Thyroid gland (tissue), 4 donors: ENCODE measurements around the gene CAMK1D. TPM values are rescaled to one million over a fixed set of nuclear protein-coding genes. Genes with fewer than 3 reads are reported as not detected.

Experiments
- DNase-seq, 2 donors: peaks; one replicate each; pipeline ENCODE4 v3.0.0-alpha.2; 2019
- H3K27ac ChIP-seq, 3 donors: fragments of 200-600 bp; sonication (generic); 1 replicate in 2 of 3; 2 replicates in 1 of 3; pipeline ENCODE4 v1.5.1; 2016 to 2019; ENCODE audit warnings: mild to moderate bottlenecking in 1 of 3, moderate library complexity in 1 of 3
- H3K27me3 ChIP-seq: fragments of 200-600 bp; sonication (generic); one replicate; pipeline ENCODE4 v1.5.1; 2019
- H3K36me3 ChIP-seq, 2 donors: fragments of 200-600 bp; sonication (generic); one replicate each; pipeline ENCODE4 v1.5.1; 2016 to 2019
- H3K4me1 ChIP-seq, 2 donors: fragments of 200-600 bp; sonication (generic); one replicate each; pipeline ENCODE4 v1.5.1; 2017 to 2019
- H3K4me3 ChIP-seq, 3 donors: fragments of 200-600 bp; sonication (generic); replicated peaks in 1 of 3; 1 replicate in 2 of 3; 2 replicates in 1 of 3; pipeline ENCODE4 v1.5.1; 2016; ENCODE audit warnings: mild to moderate bottlenecking in 1 of 3
- H3K9me3 ChIP-seq: fragments of 200-600 bp; sonication (generic); one replicate; pipeline ENCODE4 v1.5.1; 2017
- CTCF ChIP-seq, 6 experiments: fragments of 200-600 bp in 3 of 6; fragments of 450-650 bp in 3 of 6; sonication (generic) in 3 of 6; IDR thresholded peaks; one replicate each; pipeline ENCODE4 v1.5.1; 2016 to 2019; ENCODE audit warnings: antibody characterized with exemption in 6 of 6, mild to moderate bottlenecking in 2 of 6, inconsistent platforms in 1 of 6, moderate library complexity in 1 of 6
- POLR2A ChIP-seq, 2 donors: fragments of 450-650 bp; IDR thresholded peaks; one replicate each; pipeline ENCODE4 v1.6.1; 2017; ENCODE audit warnings: antibody characterized with exemption in 2 of 2, mild to moderate bottlenecking in 2 of 2, moderate library complexity in 1 of 2
- WGBS, 2 donors: methylation state at CpG; one replicate each; pipeline ENCODE4 v1.1.5; 2017; 5-methylcytosine and 5-hydroxymethylcytosine counted together
- intact Hi-C: fragments of 100-400 bp; cut with DNase I; formaldehyde crosslinking; loops from one replicate; pipeline ENCODE4 v1.15.1; 2023
- total RNA-seq, 4 donors: library from RNA; depleted of rRNA; stranded (reverse); fragments of >200 nt; gene quantifications; one replicate each; pipeline ENCODE4 v1.2.3, GENCODE V29; 2016

CAMK1D gene
- total RNA-seq, 4 donors from 2014 or later: 12.2 to 29.6 (median 17.4) TPM

DNA sequence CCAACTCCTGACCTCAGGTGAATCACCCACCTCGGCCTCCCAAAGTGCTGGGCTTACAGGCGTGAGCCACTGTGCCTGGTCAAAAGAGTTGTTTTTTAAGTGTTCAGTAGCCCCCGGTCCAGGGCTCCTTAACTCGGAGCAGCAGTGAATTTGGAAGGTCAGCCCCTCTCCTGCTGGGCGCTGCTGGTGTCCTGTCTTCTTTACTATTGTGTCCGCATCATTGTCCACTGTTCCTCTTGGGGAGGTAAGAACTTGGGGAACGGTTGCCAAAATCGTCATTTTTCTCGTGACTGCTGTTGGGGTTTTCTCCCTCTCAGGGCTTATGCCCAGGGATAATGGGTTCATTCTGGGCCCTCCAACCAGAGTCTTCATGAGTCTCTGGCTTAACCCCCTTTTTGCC lies 46.7 kb downstream of the CAMK1D start:
- H3K9me3 ChIP-seq: no peaks in the 10 kb centered on the region
- TF ChIP-seq POLR2A (IDR thresholded peaks at IDR 0.05) (no peak), CTCF (IDR thresholded peaks at IDR 0.05) (no peak)
- H3K27me3 ChIP-seq: no peaks in the 10 kb centered on the region
- peak; percentile 36 to 52 for DNase-seq
- H3K4me1 ChIP-seq: peaks cover 32 to 54% of the 10 kb centered on the region in 2 donors
- no peaks in the 10 kb centered on the region for H3K36me3 ChIP-seq
- WGBS, 2 donors: 58 to 60% methylated on average over 9 of the region's 9 CpGs
- H3K4me3 ChIP-seq: no peak overlapping the region
- intact Hi-C loops: no loop called here
- H3K27ac ChIP-seq: peak overlapping the region; percentile 77 to 84 (median 82)

GRCh38 chr10:12396567-12396966 lies 47.2 kb downstream of the CAMK1D start:
- peak; percentile 84 to 86 for DNase-seq
- intact Hi-C loops: no loop called here
- H3K36me3 ChIP-seq: no peaks in the 10 kb centered on the region
- WGBS, 2 donors: 40 to 48% methylated on average over 6 of the region's 6 CpGs
- peak overlapping the region; percentile 77 to 84 (median 82) for H3K27ac ChIP-seq
- TF ChIP-seq POLR2A (IDR thresholded peaks at IDR 0.05): peak in 1 of 2 donors; percentile 12
- no peak for TF ChIP-seq CTCF (IDR thresholded peaks at IDR 0.05)
- H3K9me3 ChIP-seq: no peaks in the 10 kb centered on the region
- H3K4me3 ChIP-seq: no peak overlapping the region
- peaks cover 28 to 49% of the 10 kb centered on the region in 2 donors for H3K4me1 ChIP-seq
- H3K27me3 ChIP-seq: no peaks in the 10 kb centered on the region

- peaks cover 28 to 48% of the 10 kb centered on the region in 2 donors for H3K4me1 ChIP-seq
- intact Hi-C loops: no loop called here
- no peaks in the 10 kb centered on the region for H3K36me3 ChIP-seq
- H3K27ac ChIP-seq: peak overlapping the region; percentile 77 to 84 (median 82)
- peak in 1 of 2 donors; percentile 34 for DNase-seq
- TF ChIP-seq POLR2A (IDR thresholded peaks at IDR 0.05): no peak
- no peak for TF ChIP-seq CTCF (IDR thresholded peaks at IDR 0.05)
- H3K9me3 ChIP-seq: no peaks in the 10 kb centered on the region
- 75 to 77% methylated on average over 10 of the region's 10 CpGs for WGBS, 2 donors
- no peak overlapping the region for H3K4me3 ChIP-seq
- H3K27me3 ChIP-seq: no peaks in the 10 kb centered on the region
Measured at GRCh38 chr10:12397147-12397896, 48.0 kb downstream of the CAMK1D start.

DNA sequence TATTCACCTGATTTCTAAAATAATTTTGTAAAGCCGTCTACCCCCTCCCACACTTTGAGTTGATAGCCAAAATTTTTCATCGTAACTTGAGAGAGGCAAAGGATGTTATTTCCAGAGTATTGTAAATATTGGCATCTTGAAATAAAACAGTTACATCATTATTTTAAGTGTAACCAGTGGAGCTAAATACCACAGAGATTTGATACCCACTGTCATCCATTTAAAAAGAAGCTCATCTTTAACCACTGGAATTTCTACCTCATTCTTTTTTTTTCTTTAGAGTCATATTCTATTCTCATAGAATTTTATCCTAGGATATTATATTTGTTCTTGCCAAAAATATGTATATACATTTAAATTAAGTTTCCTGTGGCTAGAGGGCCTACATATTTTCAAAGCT lies 48.6 kb downstream of the CAMK1D start:
- 51 to 59% methylated on average over 2 of the region's 2 CpGs for WGBS, 2 donors
- TF ChIP-seq POLR2A (IDR thresholded peaks at IDR 0.05): no peak
- H3K27me3 ChIP-seq: no peaks in the 10 kb centered on the region
- intact Hi-C loops: no loop called here
- DNase-seq: no peak
- H3K27ac ChIP-seq: peak overlapping the region; percentile 77 to 84 (median 82)
- H3K4me3 ChIP-seq: no peak overlapping the region
- no peaks in the 10 kb centered on the region for H3K36me3 ChIP-seq
- H3K9me3 ChIP-seq: no peaks in the 10 kb centered on the region
- peaks cover 28 to 48% of the 10 kb centered on the region in 2 donors for H3K4me1 ChIP-seq

DNA sequence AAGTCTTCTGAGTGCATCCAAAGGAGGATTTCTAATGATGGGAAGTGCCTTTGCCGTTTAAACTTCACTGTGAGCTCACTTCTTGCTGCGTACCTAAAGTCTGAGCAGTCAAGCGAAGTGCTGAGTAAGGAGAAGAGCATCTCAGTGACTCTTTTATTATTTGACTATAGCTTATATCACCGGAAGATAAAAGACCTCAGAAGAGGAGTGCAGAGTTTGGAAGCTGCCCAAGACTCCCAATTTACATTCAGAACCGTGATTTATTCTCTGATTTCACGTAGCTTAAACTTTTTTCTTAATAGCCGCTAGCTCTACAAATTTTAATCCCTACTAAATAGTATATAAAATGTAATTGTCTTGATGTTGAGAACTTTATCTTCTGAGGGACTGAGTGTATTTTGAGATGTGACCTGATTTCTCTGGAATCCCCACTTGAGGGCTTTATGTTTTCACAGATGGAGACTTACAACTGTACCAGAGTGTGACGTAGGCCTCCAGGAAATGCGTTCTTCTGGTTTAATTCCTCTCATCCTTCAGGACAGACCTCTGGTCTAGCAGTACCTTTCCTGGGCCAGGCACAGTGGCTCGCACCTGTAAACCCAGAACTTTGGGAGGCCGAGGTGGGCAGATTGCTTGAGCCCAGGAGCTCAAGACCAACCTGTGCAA lies 51.1 kb downstream of the CAMK1D start:
- H3K27me3 ChIP-seq: no peaks in the 10 kb centered on the region
- no peaks in the 10 kb centered on the region for H3K36me3 ChIP-seq
- no peak overlapping the region for H3K4me3 ChIP-seq
- H3K9me3 ChIP-seq: no peaks in the 10 kb centered on the region
- H3K4me1 ChIP-seq: peaks cover 28 to 48% of the 10 kb centered on the region in 2 donors
- DNase-seq: peak; percentile 55 to 58
- H3K27ac ChIP-seq: peak overlapping the region; percentile 31 to 56 (median 32)
- TF ChIP-seq CTCF (IDR thresholded peaks at IDR 0.05): no peak
- TF ChIP-seq POLR2A (IDR thresholded peaks at IDR 0.05): no peak
- 52 to 58% methylated on average over 11 of the region's 11 CpGs for WGBS, 2 donors
- intact Hi-C loops: no loop called here
